Right kidney (tissue), 1 donor: Measurements from ENCODE around the gene BRCA1.
"Not testable (repeated sequence)": the region's sequence is repeated elsewhere in the genome, so short reads cannot be mapped to it uniquely, and the experiment has no call there.

Experiments
- DNase-seq: peaks from one replicate; pipeline ENCODE4 v3.0.0-alpha.2; 2016

The BRCA1 gene

GRCh38 chr17:43134774-43135453, 9.8 kb upstream of the BRCA1 start:
- no peak for DNase-seq

- not testable (repeated sequence) for DNase-seq
Measured at GRCh38 chr17:43133439-43133838, 8.3 kb upstream of the BRCA1 start.

- DNase-seq = no peak
Measured at GRCh38 chr17:43132117-43132516, 7.0 kb upstream of the BRCA1 start.

- no peak for DNase-seq
Measured at GRCh38 chr17:43129671-43130010, 4.5 kb upstream of the BRCA1 start.

- not testable (repeated sequence) for DNase-seq
Measured at GRCh38 chr17:43127333-43127876, 2.2 kb upstream of the BRCA1 start.

- no peak for DNase-seq
Measured at GRCh38 chr17:43126911-43127290, 1.7 kb upstream of the BRCA1 start.

- DNase-seq = no peak
Measured at GRCh38 chr17:43125967-43126910, 1.1 kb upstream of the BRCA1 start.

GRCh38 chr17:43118679-43119615, 6.2 kb downstream of the BRCA1 start:
- no peak for DNase-seq

- no peak for DNase-seq
Measured at GRCh38 chr17:43114151-43114552, 11.0 kb downstream of the BRCA1 start.

- DNase-seq = no peak
Measured at GRCh38 chr17:43106552-43106951, 18.6 kb downstream of the BRCA1 start.

GRCh38 chr17:43105146-43105545, 20.0 kb downstream of the BRCA1 start:
- no peak for DNase-seq

GRCh38 chr17:43104665-43105064, 20.5 kb downstream of the BRCA1 start:
- DNase-seq = no peak

GRCh38 chr17:43095364-43095763, 29.8 kb downstream of the BRCA1 start:
- not testable (repeated sequence) for DNase-seq

GRCh38 chr17:43094129-43094835, 30.9 kb downstream of the BRCA1 start:
- DNase-seq = no peak

GRCh38 chr17:43092901-43093300, 32.3 kb downstream of the BRCA1 start:
- DNase-seq = no peak

GRCh38 chr17:43090022-43090421, 35.1 kb downstream of the BRCA1 start:
- no peak for DNase-seq

GRCh38 chr17:43085474-43085873, 39.7 kb downstream of the BRCA1 start:
- DNase-seq = no peak

GRCh38 chr17:43079641-43080302, 45.4 kb downstream of the BRCA1 start:
- no peak for DNase-seq

- no peak for DNase-seq
Measured at GRCh38 chr17:43074869-43075268, 50.3 kb downstream of the BRCA1 start.

- DNase-seq = no peak
Measured at GRCh38 chr17:43070872-43071271, 54.3 kb downstream of the BRCA1 start.

- no peak for DNase-seq
Measured at GRCh38 chr17:43070257-43070656, 54.9 kb downstream of the BRCA1 start.
